Measurements from ENCODE around the gene RORC.

- TF ChIP-seq, protein P1, sequence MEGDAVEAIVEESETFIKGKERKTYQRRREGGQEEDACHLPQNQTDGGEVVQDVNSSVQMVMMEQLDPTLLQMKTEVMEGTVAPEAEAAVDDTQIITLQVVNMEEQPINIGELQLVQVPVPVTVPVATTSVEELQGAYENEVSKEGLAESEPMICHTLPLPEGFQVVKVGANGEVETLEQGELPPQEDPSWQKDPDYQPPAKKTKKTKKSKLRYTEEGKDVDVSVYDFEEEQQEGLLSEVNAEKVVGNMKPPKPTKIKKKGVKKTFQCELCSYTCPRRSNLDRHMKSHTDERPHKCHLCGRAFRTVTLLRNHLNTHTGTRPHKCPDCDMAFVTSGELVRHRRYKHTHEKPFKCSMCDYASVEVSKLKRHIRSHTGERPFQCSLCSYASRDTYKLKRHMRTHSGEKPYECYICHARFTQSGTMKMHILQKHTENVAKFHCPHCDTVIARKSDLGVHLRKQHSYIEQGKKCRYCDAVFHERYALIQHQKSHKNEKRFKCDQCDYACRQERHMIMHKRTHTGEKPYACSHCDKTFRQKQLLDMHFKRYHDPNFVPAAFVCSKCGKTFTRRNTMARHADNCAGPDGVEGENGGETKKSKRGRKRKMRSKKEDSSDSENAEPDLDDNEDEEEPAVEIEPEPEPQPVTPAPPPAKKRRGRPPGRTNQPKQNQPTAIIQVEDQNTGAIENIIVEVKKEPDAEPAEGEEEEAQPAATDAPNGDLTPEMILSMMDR (IDR thresholded peaks at IDR 0.05; ENCODE audit: insufficient read depth, low read depth, low read length) = no peak
- TF ChIP-seq EZH2 (IDR thresholded peaks at IDR 0.05; ENCODE audit: insufficient read depth, low read length) = no peak
Observed at GRCh38 chr1:151852733-151853132, 21.1 kb upstream of the RORC start.
